IPS-15b (cell line): ENCODE measurements around the gene SLC35B4.

ENCODE experiments used
- H3K27me3 ChIP-seq: one replicate; pipeline ENCODE4 v1.6.1; 2013; ENCODE audit warnings: low read length; ENCODE audit not compliant: control insufficient read depth, insufficient read depth
- H3K36me3 ChIP-seq: one replicate; pipeline ENCODE4 v1.6.1; 2013; ENCODE audit warnings: low read length; ENCODE audit not compliant: control insufficient read depth, insufficient read depth
- H3K4me1 ChIP-seq: one replicate; pipeline ENCODE4 v1.6.1; 2013; ENCODE audit warnings: mild to moderate bottlenecking, low read length; ENCODE audit not compliant: control insufficient read depth, insufficient read depth
- H3K4me3 ChIP-seq: one replicate; pipeline ENCODE4 v1.5.1; 2013; ENCODE audit warnings: low read depth, low read length
- H3K9ac ChIP-seq: one replicate; pipeline ENCODE4 v1.6.1; 2013; ENCODE audit warnings: low read depth, mild to moderate bottlenecking, low read length
- H3K9me3 ChIP-seq: one replicate; pipeline ENCODE4 v1.6.1; 2013; ENCODE audit warnings: mild to moderate bottlenecking, low read length; ENCODE audit not compliant: control insufficient read depth, insufficient read depth

The SLC35B4 gene

GRCh38 chr7:134329614-134330346, 13.1 kb upstream of the SLC35B4 start:
- Histone ChIP-seq H3K27me3 (no peaks in the 10 kb centered on the region), H3K9ac (no peak overlapping the region), H3K4me1 (no peaks in the 10 kb centered on the region), H3K36me3 (no peaks in the 10 kb centered on the region), H3K9me3 (no peaks in the 10 kb centered on the region), H3K4me3 (no peak overlapping the region)

GRCh38 chr7:134328900-134329299, 12.2 kb upstream of the SLC35B4 start:
- Histone ChIP-seq H3K9ac (no peak overlapping the region), H3K36me3 (no peaks in the 10 kb centered on the region), H3K4me3 (no peak overlapping the region), H3K9me3 (no peaks in the 10 kb centered on the region), H3K27me3 (no peaks in the 10 kb centered on the region), H3K4me1 (no peaks in the 10 kb centered on the region)

GRCh38 chr7:134327896-134328295, 11.2 kb upstream of the SLC35B4 start:
- Histone ChIP-seq H3K36me3 (no peaks in the 10 kb centered on the region), H3K9ac (no peak overlapping the region), H3K27me3 (no peaks in the 10 kb centered on the region)

GRCh38 chr7:134324107-134324506, 7.4 kb upstream of the SLC35B4 start:
- Histone ChIP-seq H3K36me3 (no peaks in the 10 kb centered on the region), H3K9ac (no peak overlapping the region), H3K4me3 (no peak overlapping the region), H3K27me3 (no peaks in the 10 kb centered on the region), H3K9me3 (no peaks in the 10 kb centered on the region), H3K4me1 (no peaks in the 10 kb centered on the region)

More at GRCh38 chr7:134327896-134328295, 11.2 kb upstream of the SLC35B4 start:
- Histone ChIP-seq H3K4me1 (no peaks in the 10 kb centered on the region), H3K9me3 (no peaks in the 10 kb centered on the region), H3K4me3 (no peak overlapping the region)

- Histone ChIP-seq H3K9ac (no peak overlapping the region), H3K36me3 (no peaks in the 10 kb centered on the region), H3K4me3 (no peak overlapping the region), H3K9me3 (no peaks in the 10 kb centered on the region), H3K4me1 (peaks cover 5% of the 10 kb centered on the region), H3K27me3 (peaks cover 5% of the 10 kb centered on the region)
Observed at GRCh38 chr7:134320201-134320600, 3.5 kb upstream of the SLC35B4 start.

GRCh38 chr7:134318443-134318842, 1.7 kb upstream of the SLC35B4 start:
- no peak overlapping the region for H3K4me3 ChIP-seq

GRCh38 chr7:134317434-134317833, 704 bp upstream of the SLC35B4 start:
- Histone ChIP-seq H3K4me3 (peak overlapping the region; percentile 58), H3K4me1 (peaks cover 5% of the 10 kb centered on the region), H3K9ac (no peak overlapping the region), H3K36me3 (no peaks in the 10 kb centered on the region), H3K9me3 (no peaks in the 10 kb centered on the region), H3K27me3 (peaks cover 5% of the 10 kb centered on the region)

More at GRCh38 chr7:134318443-134318842, 1.7 kb upstream of the SLC35B4 start:
- no peak overlapping the region for H3K9ac ChIP-seq
- peaks cover 5% of the 10 kb centered on the region for H3K27me3 ChIP-seq
- peaks cover 5% of the 10 kb centered on the region for H3K4me1 ChIP-seq
- no peaks in the 10 kb centered on the region for H3K9me3 ChIP-seq
- H3K36me3 ChIP-seq: no peaks in the 10 kb centered on the region

GRCh38 chr7:134315679-134316538, 821 bp downstream of the SLC35B4 start:
- H3K9ac ChIP-seq: peak overlapping the region; percentile 81
- H3K9me3 ChIP-seq: no peaks in the 10 kb centered on the region
- H3K36me3 ChIP-seq: no peaks in the 10 kb centered on the region
- peaks cover 5% of the 10 kb centered on the region for H3K27me3 ChIP-seq
- H3K4me1 ChIP-seq: peaks cover 5% of the 10 kb centered on the region
- peak overlapping the region; percentile 91 for H3K4me3 ChIP-seq

- Histone ChIP-seq H3K4me1 (peaks cover 5% of the 10 kb centered on the region), H3K4me3 (no peak overlapping the region), H3K36me3 (no peaks in the 10 kb centered on the region), H3K27me3 (peaks cover 5% of the 10 kb centered on the region), H3K9me3 (no peaks in the 10 kb centered on the region), H3K9ac (no peak overlapping the region)
Observed at GRCh38 chr7:134313543-134313942, 3.2 kb downstream of the SLC35B4 start.

GRCh38 chr7:134312717-134313116, 4.0 kb downstream of the SLC35B4 start:
- H3K36me3 ChIP-seq: no peaks in the 10 kb centered on the region
- peaks cover 5% of the 10 kb centered on the region for H3K4me1 ChIP-seq
- H3K4me3 ChIP-seq: no peak overlapping the region
- H3K27me3 ChIP-seq: peaks cover 5% of the 10 kb centered on the region
- no peak overlapping the region for H3K9ac ChIP-seq
- H3K9me3 ChIP-seq: no peaks in the 10 kb centered on the region

- Histone ChIP-seq H3K9ac (no peak overlapping the region), H3K4me1 (no peaks in the 10 kb centered on the region), H3K27me3 (no peaks in the 10 kb centered on the region), H3K9me3 (no peaks in the 10 kb centered on the region), H3K4me3 (no peak overlapping the region), H3K36me3 (no peaks in the 10 kb centered on the region)
Observed at GRCh38 chr7:134311807-134312206, 4.9 kb downstream of the SLC35B4 start.

GRCh38 chr7:134308548-134308947, 8.2 kb downstream of the SLC35B4 start:
- H3K9ac ChIP-seq: no peak overlapping the region
- no peaks in the 10 kb centered on the region for H3K9me3 ChIP-seq
- H3K4me3 ChIP-seq: no peak overlapping the region
- no peaks in the 10 kb centered on the region for H3K27me3 ChIP-seq
- H3K4me1 ChIP-seq: no peaks in the 10 kb centered on the region
- no peaks in the 10 kb centered on the region for H3K36me3 ChIP-seq
